HG02610 (cell line): ENCODE measurements around the gene TMEM52.
"Not testable (repeated sequence)": the region's sequence is repeated elsewhere in the genome, so short reads cannot be mapped to it uniquely, and the experiment has no call there.

ENCODE experiments used
- ATAC-seq: cut with Tn5 transposase; IDR thresholded peaks from one replicate; pipeline ENCODE4 v1.9.1; 2021; ENCODE audit warnings: mild to moderate bottlenecking, moderate library complexity; ENCODE audit not compliant: unreplicated experiment

Gene TMEM52

DNA sequence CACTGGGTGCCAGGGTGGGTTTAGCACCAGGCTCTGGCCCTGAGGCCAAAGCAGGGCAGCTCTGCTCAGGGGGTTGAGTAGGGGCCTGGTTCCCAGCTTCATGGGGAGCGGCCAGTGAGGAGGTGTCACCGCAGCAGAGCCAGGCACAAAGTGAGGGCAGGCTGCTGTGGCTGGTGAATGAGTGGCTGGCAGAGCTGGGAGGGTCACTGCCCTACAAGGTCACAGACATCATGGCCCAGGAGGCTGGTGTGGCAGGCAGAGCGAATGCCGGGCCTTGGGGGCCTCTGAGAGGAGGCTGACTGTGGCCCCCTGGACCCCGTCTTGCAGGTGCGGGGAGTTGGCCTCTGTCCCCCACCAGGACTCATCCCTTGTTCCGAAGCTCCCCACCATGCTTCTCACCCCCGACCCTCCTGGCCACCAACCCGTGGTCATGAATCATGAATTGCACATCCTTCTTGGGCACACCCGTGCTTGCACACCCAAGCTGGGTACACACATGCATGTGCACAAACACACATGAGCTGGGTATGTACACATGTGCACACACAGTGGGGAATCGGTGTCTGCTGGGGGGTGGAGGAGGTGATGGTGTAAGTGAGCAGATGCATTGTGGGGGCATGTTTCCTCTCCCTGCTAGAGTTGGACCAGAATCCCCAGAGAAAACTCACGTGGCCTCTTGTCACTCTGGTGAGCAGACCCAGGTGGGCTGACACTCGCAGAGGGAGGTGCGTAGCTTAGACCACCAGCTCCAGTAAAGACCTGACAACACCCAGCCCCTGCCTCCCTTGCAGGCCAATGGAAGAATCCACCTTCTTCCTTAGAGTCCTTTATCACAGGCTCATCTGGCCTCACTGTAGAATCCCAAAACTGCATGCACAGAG is 23.4 kb downstream of the TMEM52 start:
- no peak for ATAC-seq

DNA sequence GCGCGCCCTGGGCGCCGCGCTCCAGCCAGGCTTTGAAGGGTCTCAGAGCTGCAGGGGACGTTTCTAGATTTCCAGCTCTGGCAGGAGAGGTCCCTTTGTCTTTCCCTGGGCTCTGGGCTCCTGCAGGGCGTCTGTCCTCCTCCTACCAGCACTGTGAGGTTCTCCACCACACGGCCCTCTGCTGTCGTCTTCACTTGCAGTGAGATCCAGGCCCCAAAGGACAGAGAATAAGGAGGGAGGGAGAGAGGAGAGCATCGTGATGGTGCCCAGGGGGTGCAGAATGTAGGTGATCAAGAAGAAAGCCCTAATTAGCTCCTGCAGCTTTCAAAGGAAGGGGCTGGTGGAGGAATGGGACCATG is 24.0 kb downstream of the TMEM52 start:
- ATAC-seq = no peak

DNA sequence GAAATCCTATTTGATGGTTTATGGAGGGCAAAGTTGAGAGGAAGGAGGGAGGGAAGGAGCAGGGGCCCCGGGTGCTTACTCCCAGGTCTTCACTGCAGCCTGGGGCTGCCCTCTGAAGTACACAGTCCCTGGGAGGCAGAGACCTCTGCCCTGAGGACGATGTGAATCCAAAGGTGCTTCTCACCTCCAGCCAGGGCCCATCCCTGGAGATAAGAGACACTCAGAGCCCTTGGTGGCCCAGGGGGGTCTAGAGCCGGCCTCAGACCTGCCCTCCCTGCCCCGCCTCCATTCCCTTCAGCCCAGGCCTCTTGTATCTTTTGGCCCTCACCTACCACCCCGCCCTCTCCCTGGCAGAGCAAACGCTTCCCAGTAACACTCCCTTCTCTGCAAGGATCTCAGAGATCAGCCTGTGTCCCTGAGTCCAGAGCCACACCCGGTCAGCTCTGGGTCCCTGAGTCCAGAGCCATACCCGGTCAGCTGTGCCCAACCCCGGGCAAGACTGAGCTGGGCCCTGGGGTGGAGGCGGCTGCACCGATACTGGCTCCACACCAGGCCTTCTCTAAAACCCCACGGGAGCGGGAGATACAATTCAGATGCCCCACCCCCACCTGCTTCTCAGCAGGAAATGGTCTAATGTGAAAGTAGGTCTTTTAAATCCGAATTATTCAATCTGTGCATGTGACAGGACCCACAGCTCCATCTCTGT is 24.6 kb downstream of the TMEM52 start:
- ATAC-seq = no peak

DNA sequence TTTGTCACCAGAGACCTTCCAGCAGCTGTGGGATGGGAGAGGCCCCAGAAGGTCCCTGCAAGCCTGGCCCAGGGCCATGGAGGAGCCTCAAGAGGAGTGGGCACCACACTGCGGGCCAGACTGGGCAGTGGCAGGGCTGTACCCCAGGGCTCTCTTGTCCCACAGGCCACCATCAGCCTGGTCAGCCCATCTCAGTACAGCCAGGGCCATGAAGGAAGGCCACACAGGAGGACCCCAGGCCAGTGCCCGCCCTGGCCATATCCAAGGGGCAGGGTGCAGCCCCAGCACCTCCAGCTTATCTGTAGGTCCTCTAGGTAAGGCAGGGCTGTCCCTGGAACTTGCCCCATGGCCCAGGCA is 25.1 kb downstream of the TMEM52 start:
- no peak for ATAC-seq

DNA sequence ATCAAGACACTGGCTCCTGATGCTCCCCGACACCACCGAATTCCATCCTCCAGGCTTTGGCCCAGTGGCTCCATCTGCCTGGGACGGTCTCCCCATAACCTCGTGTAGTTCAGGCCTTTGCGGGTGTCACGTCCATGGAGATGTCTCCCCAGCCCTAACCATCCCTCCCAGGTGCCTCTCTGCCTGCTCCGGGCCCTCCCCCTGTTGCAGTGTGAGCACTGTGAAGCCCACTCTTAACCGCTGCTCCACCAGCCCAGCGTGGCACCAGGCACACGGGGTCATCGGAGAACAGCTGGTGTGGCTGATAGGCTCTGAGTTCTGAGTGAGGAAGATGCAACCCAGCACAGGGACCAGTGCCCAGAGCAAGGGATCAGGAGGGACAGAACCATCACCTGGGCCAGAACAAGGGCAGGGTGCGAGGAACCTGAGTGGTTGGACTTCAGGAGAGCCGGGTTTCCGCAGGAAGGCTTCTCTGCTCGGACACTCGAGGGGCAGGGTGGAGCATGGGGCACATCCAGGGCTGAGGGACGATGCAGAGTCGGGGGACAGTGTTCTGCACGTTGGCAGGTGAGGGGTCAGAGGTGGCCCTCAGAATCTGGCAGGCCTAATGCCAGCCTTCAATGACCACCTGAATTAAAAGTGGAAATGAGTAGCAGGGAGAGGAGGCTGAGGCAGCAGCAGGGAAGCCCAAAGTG is 25.6 kb downstream of the TMEM52 start:
- no peak for ATAC-seq

DNA sequence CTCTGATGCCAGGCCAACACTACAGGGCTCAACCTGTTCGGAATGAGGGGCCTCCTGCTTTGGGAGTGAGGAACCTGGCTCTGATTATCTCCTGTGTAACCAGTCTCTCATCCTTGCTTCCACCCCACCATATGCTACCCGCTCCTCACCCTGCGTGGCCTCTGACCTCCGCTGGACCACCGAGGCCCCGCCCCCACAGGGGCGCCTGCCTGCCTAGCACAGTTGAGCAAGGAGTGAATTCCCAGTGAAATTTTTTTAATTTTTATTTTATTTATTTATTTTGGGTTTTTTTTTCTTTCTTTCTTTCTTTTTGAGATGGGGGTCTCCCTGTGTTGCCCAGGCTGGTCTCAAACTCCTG is 26.3 kb downstream of the TMEM52 start:
- ATAC-seq = no peak

DNA sequence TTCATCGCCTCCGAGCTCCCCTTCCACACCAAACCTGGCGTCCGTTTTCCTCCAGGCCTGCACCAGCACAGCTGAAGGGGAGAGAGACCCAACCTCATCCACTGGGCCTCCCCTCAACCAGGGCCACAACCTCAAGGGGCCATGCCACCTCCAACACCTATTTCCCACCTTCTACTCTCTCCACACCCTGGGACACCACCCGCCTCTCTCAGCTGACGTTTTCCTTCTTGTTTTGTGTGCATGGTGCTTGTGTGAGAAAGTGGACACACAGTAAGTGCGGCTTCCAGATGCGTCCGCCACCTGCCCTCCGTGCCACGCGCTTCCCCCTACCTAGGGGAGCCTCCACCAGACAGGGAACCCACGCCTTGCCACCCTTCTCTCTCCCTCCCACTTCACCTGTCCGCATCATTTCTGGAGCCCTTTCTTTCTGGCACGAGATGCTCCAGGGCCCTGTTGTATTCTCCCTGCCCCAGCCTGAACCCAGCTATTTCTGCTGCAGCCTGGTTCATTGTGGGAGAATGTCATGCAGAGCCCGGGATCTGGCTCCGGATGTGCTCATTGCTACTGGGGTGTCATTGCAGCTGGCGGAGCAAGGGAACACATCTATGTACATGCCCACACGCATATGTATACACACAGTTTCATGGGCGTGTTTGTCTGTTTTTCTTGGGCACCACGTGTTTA is 26.9 kb downstream of the TMEM52 start:
- no peak for ATAC-seq

DNA sequence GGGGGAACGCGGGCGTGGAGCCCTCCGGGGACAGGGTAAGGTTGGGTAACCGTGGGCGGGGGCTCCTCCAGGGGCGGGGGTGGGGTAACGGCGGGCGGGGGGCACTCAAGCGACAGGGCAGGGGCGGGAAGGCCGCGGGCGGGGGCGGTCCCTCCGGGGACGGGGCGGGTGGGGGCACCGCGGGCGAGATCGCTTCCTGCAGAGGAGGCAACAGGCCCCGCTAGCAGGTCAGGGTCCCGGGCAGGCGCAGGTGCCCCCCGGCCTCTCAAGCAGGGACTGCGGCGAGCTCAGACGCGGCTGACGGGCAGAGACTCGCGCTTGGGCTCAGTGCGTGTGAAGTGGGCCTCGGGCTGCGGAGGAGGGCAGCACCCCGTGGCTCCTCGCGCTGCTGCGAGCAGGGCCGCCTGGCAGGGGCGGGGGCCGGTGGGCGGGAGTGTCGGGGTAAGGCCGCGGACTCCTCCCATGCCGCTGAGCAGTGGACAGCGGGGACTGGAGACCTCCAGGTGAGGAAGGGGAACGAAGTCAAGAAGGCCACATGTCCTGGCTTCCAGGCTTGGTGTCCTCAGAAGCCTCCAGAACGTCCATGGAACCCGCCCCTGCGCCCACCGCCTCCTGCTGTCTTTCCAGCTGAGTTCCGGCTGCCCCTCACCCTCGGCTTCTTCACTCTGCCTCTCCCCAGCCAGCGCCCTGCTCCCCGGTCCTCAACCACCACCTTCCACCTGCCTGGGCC is 27.6 kb downstream of the TMEM52 start:
- ATAC-seq = peak; percentile 13

DNA sequence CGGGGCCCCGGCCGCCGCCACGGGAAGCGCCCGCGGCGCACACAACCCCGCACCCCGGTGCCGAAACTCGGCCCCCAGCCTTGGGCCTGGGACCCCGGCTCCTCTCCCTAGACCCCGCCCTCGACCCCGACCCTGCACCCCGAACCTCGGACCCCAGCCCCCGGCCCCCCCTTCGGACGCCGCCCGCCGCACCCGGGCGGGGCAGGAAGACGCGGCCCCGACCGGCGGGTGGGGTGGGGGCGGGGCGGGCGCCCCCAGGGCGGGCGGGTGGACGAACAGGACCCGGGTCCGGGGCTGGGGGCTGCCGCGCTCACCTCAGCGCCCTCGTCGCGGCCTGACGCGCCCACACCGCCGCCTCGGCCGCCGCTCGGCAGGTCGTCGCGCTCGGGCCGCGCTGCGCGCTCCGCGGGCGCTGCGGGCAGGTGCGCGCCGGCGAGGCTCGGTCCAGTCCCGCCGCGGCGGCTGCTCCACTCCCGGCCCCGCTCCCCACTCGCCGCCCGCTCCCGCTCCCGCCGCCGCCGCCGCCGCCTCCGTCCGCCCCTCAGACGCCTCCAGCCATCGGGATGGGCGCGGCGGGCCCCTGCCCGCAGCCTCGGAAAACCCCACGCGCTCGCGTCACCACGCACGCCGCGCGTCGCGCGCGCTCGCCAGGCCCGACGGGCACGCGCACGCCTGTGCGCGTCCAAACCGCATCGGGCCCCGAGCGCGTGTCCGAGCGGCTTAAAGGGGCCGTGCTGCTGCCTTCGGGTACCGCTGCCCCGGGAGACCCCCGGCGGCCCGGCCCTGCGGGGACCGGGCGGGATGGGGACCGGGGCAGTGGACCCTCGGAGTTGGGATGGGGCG is 28.4 kb downstream of the TMEM52 start, which contains the start of gene GNB1:
TSS of gene GNB1 (minus strand) at position 582 of the 843 bp plus-strand sequence. CDS start 65,634 bp downstream, outside the sequence.
- ATAC-seq = peak; percentile 51

DNA sequence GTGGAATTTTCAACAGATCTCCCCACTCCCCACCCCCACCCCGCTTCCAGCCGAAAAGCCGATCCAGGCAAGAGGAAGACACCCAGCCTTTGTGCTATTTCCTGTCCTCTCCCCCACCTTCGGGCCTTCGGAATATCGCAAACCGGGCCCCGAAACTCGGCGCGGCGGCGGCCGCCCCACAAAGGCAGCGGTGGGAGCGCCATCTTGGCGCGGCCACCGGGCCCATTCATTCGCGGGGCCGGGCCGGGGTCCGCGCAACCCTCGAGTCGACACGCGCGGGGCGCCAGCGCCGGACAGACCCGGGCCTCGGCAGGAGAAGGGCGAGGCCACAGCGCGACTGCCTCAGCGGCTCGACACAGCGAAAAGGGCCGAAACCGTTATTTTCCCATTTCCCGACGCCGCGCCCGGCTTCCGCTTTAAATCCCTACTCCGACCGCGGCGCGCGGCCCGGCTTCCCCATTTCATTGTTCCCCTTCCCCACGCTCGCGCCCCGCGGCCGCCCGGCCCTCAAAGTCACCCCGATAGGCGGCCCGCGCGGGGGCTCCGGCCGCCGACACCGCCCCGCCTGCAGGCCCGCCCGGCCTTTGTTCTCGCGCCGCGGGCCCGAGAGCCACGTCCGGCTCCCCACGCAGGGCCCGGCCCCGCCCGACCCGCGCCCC is 29.1 kb downstream of the TMEM52 start:
- peak; percentile 25 for ATAC-seq

DNA sequence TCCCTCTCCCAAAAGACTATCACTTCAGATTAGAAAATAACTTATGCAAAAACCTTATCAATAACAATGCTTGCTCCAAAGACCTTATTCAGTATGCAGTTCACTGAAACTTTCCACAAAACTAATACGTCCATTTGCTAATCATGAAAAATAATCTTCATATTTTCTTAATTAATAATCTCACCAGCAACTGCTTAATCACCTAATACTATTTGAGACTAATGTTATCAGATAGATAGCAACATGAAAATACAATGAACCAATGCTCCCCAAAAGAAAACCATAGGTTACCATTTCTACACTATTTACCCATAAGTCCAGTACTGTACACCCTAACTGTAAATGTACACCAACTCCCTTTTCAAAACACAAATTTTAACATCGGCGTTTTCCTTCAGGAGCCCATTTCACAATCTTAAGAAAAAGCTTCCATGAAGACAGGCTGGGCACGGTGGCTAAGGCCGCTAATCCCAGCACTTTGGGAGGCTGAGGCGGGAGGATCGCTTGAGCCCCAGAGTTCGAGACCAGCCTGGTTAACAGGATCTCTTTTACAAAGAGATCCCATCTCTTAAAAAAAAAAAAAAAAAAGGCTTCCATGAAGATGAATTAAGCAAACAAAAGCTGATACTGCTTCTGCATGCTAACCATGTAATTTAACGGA is 29.9 kb downstream of the TMEM52 start:
- ATAC-seq = no peak

DNA sequence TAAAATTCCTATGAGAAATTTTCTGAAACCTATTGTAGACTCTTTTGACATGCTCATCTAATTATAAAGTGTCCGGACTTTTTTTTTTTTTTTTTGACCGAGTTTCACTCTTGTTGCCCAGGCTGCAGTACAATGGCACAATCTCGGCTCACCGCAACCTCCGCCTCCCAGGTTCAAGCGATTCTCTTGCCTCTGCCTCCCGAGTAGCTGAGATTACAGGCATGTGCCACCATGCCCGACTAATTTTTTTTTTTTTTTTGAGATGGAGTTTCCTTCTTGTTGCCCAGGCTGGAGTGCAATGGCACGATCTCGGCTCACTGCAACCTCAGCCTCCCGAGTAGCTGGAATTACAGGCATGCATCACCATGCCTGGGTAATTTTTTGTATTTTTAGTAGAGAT is 35.2 kb downstream of the TMEM52 start:
- ATAC-seq = not testable (repeated sequence)

DNA sequence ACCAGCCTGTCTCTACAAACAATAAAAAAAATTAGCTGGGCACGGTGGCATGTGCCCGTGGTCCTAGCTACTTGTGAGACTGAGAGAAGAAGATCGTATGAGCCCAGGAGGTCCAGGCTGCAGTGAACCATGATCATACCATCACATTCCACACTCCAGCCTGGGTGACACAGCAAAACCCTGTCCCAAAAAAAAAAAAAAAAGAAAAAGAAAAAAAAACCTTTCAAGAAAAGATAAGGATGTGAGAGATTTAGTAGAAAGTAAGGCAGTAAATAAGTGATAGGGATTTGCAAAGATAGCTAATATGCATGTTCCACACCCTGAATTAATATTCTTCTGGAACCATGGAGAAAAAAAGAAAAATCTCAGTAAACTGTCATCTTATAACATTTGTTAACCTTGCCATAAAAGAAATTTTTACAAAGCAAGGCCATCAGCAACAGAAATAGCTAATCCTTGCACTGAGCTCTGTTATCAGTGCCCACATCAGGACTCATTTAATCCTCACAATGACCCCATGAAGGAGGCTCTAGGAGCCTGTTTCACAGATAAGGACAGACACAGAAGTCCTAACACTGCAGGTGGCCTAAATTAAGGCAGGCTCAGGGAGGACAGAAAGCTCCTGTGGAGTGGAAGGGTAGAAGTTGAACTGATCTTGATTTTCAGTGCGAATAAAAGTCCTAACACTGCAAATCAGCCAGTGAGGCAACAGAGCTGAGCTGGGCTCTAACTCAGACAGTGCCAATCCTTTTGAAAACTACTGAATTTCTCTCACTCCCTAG is 35.8 kb downstream of the TMEM52 start:
- ATAC-seq = no peak

DNA sequence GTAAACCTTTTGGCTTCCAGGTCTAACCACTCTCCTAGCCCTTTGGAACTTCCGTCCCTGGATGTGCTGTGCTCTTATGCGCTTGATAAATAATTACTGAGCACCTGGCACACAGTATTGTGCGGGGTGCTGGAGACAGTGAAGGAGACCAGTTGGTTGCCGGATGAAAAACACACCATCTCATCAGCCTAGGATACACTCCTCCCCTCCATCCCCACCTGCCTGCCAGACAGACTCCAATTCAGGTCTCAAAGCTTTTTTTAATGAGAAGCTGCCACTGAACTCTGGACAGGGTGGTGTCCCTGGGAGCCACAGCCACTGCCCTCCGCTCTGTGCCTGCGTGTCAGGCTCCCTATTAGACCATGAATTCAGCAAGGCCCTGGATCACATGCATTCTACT is 37.4 kb downstream of the TMEM52 start:
- no peak for ATAC-seq

DNA sequence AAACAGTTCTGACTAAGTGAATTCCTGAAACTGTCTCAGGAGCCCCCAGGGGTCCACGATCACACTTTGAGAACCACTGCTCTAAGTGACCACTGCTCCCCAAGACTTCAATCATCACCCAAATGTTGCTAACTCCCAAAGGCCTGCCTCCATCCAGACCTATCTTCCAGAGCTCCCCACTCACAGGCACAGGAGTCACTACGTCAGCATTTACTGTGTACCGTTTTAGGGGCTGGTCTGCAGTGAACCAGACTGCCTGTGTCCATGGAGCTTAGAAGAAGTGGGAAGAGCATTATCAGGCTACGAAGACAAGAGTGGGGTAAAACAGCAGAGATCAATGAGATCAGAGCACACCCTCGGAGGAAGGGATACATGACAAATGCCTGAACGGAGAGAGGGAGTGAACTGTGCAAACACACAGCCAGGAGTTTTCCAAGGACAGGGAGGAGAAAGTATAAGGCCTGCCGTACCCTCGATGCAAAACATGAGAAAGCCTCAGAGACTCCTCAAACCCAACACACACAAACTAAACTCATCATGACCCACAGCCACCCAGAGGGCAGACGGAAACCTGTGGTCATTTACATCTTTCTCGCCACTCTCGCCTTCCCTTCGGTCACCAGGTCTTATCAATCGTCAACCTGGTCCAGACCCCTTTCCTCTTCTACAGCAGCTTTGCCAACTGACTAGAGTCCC is 38.3 kb downstream of the TMEM52 start:
- ATAC-seq = no peak

DNA sequence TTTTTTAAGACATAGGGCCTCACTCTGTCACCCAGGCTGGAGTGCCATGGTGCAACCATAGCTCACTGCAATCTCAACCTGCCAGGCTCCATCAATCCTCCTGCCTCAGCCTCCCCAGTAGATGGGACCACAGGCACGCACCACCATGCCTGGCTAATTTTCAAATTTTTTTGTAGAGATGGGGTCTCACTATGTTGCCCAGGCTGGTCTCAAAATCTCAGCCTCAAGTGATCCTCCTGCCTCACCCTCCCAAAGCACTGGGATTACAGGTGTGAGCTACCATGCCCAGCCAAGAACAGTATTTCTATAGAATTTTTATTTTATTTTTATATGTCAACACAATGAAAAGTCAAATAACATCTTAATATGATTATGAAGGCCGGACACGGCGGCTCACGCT is 39.1 kb downstream of the TMEM52 start:
- no peak for ATAC-seq

DNA sequence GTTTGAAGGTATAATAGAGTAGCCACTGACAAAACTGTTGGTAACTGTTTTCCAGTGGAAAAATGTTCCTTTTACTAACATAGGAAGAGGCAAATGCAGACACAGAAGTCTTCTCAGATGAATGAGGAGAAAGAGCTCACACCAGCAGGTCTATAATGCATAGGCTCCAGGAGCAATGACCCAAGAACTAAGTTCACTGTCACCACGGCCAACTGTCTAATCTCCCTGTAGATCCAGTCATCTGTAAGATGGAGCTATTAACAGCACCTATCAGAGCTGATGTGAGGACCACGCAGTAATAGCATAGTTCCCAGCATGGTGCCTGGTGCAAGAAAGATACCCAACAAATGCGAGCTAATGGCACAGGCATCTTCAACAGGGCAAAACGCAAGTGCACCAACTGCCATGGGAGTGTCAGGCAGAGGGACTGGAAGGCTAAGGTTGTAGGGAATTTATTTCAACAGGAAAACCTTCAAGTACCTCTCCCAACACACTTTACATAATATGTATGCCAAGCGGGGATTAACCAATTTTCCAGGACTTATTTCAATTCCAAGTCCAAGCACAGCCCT is 41.1 kb downstream of the TMEM52 start:
- ATAC-seq = no peak
